Fibroblast of lung (primary cell): ENCODE results near the gene OR4P4. TPM values are rescaled to one million over a fixed set of nuclear protein-coding genes. Genes with fewer than 3 reads are reported as not detected.

Experiments used
- DNase-seq, 2 donors: peaks; one replicate each; pipeline versions ENCODE4 v3.0.0 to v3.0.0-alpha.2; 2010; ENCODE audit warnings: low read depth in 2 of 2
- H2AFZ ChIP-seq: 2 replicates; pipeline ENCODE4 v1.5.1; 2012; ENCODE audit warnings: low read length, control low read depth, inconsistent platforms
- H3K27ac ChIP-seq: 2 replicates; pipeline ENCODE4 v1.5.1; 2011; ENCODE audit warnings: low read length, control low read depth; ENCODE audit not compliant: insufficient read depth
- H3K27me3 ChIP-seq: 2 replicates; pipeline ENCODE4 v1.5.1; 2011; ENCODE audit warnings: mild to moderate bottlenecking, low read length; ENCODE audit not compliant: control insufficient read depth, insufficient read depth
- H3K36me3 ChIP-seq: 2 replicates; pipeline ENCODE4 v1.5.1; 2011; ENCODE audit warnings: low read length; ENCODE audit not compliant: control insufficient read depth, insufficient read depth
- H3K4me1 ChIP-seq: 2 replicates; pipeline ENCODE4 v1.5.1; 2011; ENCODE audit warnings: low read length; ENCODE audit not compliant: control insufficient read depth, insufficient read depth; ENCODE audit errors: extremely low read depth
- H3K4me2 ChIP-seq: 2 replicates; pipeline ENCODE4 v1.5.1; 2011; ENCODE audit warnings: low read length, control low read depth; ENCODE audit not compliant: insufficient read depth; ENCODE audit errors: extremely low read depth
- H3K4me3 ChIP-seq, 4 experiments: fragments of 200-600 bp in 1 of 4; sonication (generic) in 1 of 4; replicated peaks in 1 of 4; 2 replicates each; pipeline ENCODE4 v1.5.1; 2011 to 2016; ENCODE audit warnings: low read length in 4 of 4, low read depth in 3 of 4, mild to moderate bottlenecking in 3 of 4, control low read depth in 2 of 4, inconsistent platforms in 1 of 4, mixed read lengths in 1 of 4; ENCODE audit not compliant: insufficient read depth in 1 of 4; ENCODE audit errors: control extremely low read depth in 1 of 4
- H3K79me2 ChIP-seq: 2 replicates; pipeline ENCODE4 v1.5.1; 2012; ENCODE audit warnings: mild to moderate bottlenecking, low read length, inconsistent platforms; ENCODE audit not compliant: control insufficient read depth, insufficient read depth
- H3K9ac ChIP-seq: 2 replicates; pipeline ENCODE4 v1.5.1; 2011; ENCODE audit warnings: mild to moderate bottlenecking, low read length, control low read depth; ENCODE audit not compliant: insufficient read depth
- H3K9me3 ChIP-seq: 2 replicates; pipeline ENCODE4 v1.5.1; 2012; ENCODE audit warnings: low read depth, low read length; ENCODE audit not compliant: control insufficient read depth, insufficient read depth
- H4K20me1 ChIP-seq: 2 replicates; pipeline ENCODE4 v1.5.1; 2011; ENCODE audit warnings: low read length; ENCODE audit not compliant: control insufficient read depth, insufficient read depth; ENCODE audit errors: extremely low read depth
- CTCF ChIP-seq, 2 donors: IDR thresholded peaks in 1 of 2; conservative IDR thresholded peaks in 1 of 2; 1 replicate in 1 of 2; 2 replicates in 1 of 2; pipeline ENCODE4 v1.5.1; 2011 to 2012; ENCODE audit warnings: low read length in 2 of 2, control low read depth in 1 of 2, inconsistent platforms in 1 of 2, low read depth in 1 of 2, mild to moderate bottlenecking in 1 of 2
- EZH2 ChIP-seq: IDR thresholded peaks from 2 replicates; pipeline ENCODE4 v1.5.1; 2012; ENCODE audit warnings: low read length, control low read depth, mild to moderate bottlenecking; ENCODE audit errors: missing control alignments
- polyA minus RNA-seq: library from RNA; depleted of rRNA, polyadenylated mRNA; stranded (reverse); fragments of >200 nt; gene quantifications from 2 replicates; pipeline ENCODE4 v1.2.3, GENCODE V29; 2011; ENCODE audit warnings: low replicate concordance
- polyA plus RNA-seq, 2 donors: library from polyadenylated mRNA; depleted of rRNA in 1 of 2; stranded (reverse) in 1 of 2; unstranded in 1 of 2; fragments of >200 nt; gene quantifications; 2 replicates each; pipeline ENCODE4 v1.2.1, GENCODE V29; 2011 to 2012; ENCODE audit warnings: missing spikeins in 1 of 2
- total RNA-seq: library from RNA; depleted of rRNA; stranded (reverse); fragments of >200 nt; gene quantifications from 2 replicates; pipeline ENCODE4 v1.2.1, GENCODE V29; 2014

The OR4P4 gene
- not detected in 2 replicates for total RNA-seq
- not detected in 2 replicates for polyA plus RNA-seq
- polyA plus RNA-seq (2012), result not detected in 2 replicates
- polyA minus RNA-seq, result not detected in 2 replicates

GRCh38 chr11:55634813-55635212 lies at the start of gene OR4P4:
Gene OR4P4, plus strand, starts transcription at chr11:55635113.
- no peaks in the 10 kb centered on the region for H3K9me3 ChIP-seq
- H3K27me3 ChIP-seq, result no peaks in the 10 kb centered on the region
- H3K27ac ChIP-seq, result no peak within 1 kb of the TSS
- TF ChIP-seq CTCF (conservative IDR thresholded peaks at IDR 0.05 in 1 of 2, IDR thresholded peaks at IDR 0.05 in 1 of 2; ENCODE audit: low read depth in 1 of 2, low read length in 2 of 2) (no peak), EZH2 (no peak)
- H2AFZ ChIP-seq, result no peak within 1 kb of the TSS
- H3K36me3 ChIP-seq, result no peaks in the 10 kb centered on the region
- H3K4me2 ChIP-seq, result no peak within 1 kb of the TSS
- H3K79me2 ChIP-seq, result no peaks in the 10 kb centered on the region
- no peaks in the 10 kb centered on the region for H3K4me1 ChIP-seq
- H4K20me1 ChIP-seq, result no peaks in the 10 kb centered on the region
- H3K4me3 ChIP-seq, result no peak within 1 kb of the TSS
- H3K9ac ChIP-seq, result no peak within 1 kb of the TSS
- DNase-seq, result no peak

GRCh38 chr11:55607545-55607944 lies 27.4 kb upstream of the OR4P4 start, which contains the start of gene OR4C11:
Gene OR4C11, minus strand, starts transcription at chr11:55607645. Its CDS starts 3,272 bp downstream, at chr11:55604373.
- Histone ChIP-seq H3K27ac (no peak within 1 kb of the TSS), H3K4me3 (no peak within 1 kb of the TSS), H3K4me2 (no peak within 1 kb of the TSS), H3K4me1 (no peaks in the 10 kb centered on the region), H3K79me2 (no peaks in the 10 kb centered on the region), H4K20me1 (no peaks in the 10 kb centered on the region), H3K36me3 (no peaks in the 10 kb centered on the region), H3K9ac (no peak within 1 kb of the TSS), H3K27me3 (no peaks in the 10 kb centered on the region), H2AFZ (no peak within 1 kb of the TSS), H3K9me3 (no peaks in the 10 kb centered on the region)
- no peak for TF ChIP-seq CTCF (conservative IDR thresholded peaks at IDR 0.05 in 1 of 2, IDR thresholded peaks at IDR 0.05 in 1 of 2; ENCODE audit: low read depth in 1 of 2, low read length in 2 of 2)
- TF ChIP-seq EZH2, result no peak
- DNase-seq, result no peak

- no peaks in the 10 kb centered on the region for H3K27me3 ChIP-seq
- no peak overlapping the region for H3K4me3 ChIP-seq
- no peak overlapping the region for H3K9ac ChIP-seq
- H3K4me2 ChIP-seq, result no peak overlapping the region
- DNase-seq, result no peak
- no peaks in the 10 kb centered on the region for H3K4me1 ChIP-seq
- H3K79me2 ChIP-seq, result no peaks in the 10 kb centered on the region
- no peaks in the 10 kb centered on the region for H4K20me1 ChIP-seq
- H3K27ac ChIP-seq, result no peak overlapping the region
- TF ChIP-seq EZH2, result no peak
- no peak for TF ChIP-seq CTCF (conservative IDR thresholded peaks at IDR 0.05 in 1 of 2, IDR thresholded peaks at IDR 0.05 in 1 of 2; ENCODE audit: low read depth in 1 of 2, low read length in 2 of 2)
- H3K36me3 ChIP-seq, result no peaks in the 10 kb centered on the region
- H2AFZ ChIP-seq, result no peak overlapping the region
- H3K9me3 ChIP-seq, result no peaks in the 10 kb centered on the region
These were observed 10.4 kb upstream of the OR4P4 start for GRCh38 chr11:55624531-55624930.
